HCT116 (cell line): Measurements from ENCODE around the gene CCDC146.

ENCODE experiments used
- CTCF ChIP-seq, 3 experiments: fragments of 200-600 bp in 1 of 3; sonication (generic) in 1 of 3; IDR thresholded peaks in 2 of 3; conservative IDR thresholded peaks in 1 of 3; 2 replicates each; pipeline ENCODE4 v1.5.1; 2012 to 2017; ENCODE audit warnings: low read depth in 2 of 3, low read length in 2 of 3, antibody characterized with exemption in 1 of 3, borderline replicate concordance in 1 of 3, control low read depth in 1 of 3, mild to moderate bottlenecking in 1 of 3, mixed read lengths in 1 of 3, mixed run types in 1 of 3, moderate library complexity in 1 of 3; ENCODE audit not compliant: insufficient read depth in 1 of 3
- EZH2 ChIP-seq: fragments of 200-600 bp; sonication (generic); IDR thresholded peaks from 2 replicates; pipeline ENCODE4 v1.6.1; 2017; ENCODE audit warnings: antibody characterized with exemption, mixed run types
- JUND ChIP-seq: IDR thresholded peaks from 2 replicates; pipeline ENCODE4 v1.6.1; 2012
- POLR2A ChIP-seq: IDR thresholded peaks from 2 replicates; pipeline ENCODE4 v1.7.0; 2011; ENCODE audit warnings: borderline replicate concordance; ENCODE audit not compliant: insufficient read depth, insufficient read length; ENCODE audit errors: extremely low read depth
- POLR2AphosphoS5 ChIP-seq: IDR thresholded peaks from 2 replicates; pipeline ENCODE4 v1.6.1; 2011; ENCODE audit warnings: mild to moderate bottlenecking, low read depth, low read length, moderate library complexity
- SIN3A ChIP-seq: IDR thresholded peaks from 2 replicates; pipeline ENCODE4 v1.6.1; 2012; ENCODE audit warnings: low read depth

DNA sequence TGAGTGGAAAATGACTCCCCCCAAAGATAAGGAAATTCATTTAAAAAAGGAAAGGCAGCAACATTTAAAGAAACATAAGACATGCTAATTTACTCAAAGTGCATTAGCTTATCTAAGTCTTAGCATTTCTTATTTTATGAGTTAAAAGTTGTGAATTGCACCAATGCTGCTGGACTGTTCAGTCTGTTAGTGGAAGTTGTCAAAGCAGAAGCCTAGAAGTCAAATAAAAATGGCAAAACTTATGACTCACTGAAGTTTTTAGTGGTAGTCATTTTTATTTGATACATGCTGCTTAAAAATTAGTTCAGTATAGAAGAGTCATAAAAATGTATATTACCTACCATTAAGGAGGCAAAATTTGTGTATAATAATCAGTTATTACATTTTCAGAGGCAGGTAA, 168.0 kb downstream of the CCDC146 start:
- no peak for TF ChIP-seq CTCF (IDR thresholded peaks at IDR 0.05 in 2 of 3, conservative IDR thresholded peaks at IDR 0.05 in 1 of 3; ENCODE audit: borderline replicate concordance in 1 of 3, insufficient read depth in 1 of 3, low read depth in 2 of 3, low read length in 2 of 3)
- no peak for TF ChIP-seq POLR2A
- TF ChIP-seq POLR2AphosphoS5, result no peak
- no peak for TF ChIP-seq EZH2
- TF ChIP-seq JUND, result no peak
- TF ChIP-seq SIN3A, result no peak
